ENCODE measurements around the gene CSTA.

CSTA gene

DNA sequence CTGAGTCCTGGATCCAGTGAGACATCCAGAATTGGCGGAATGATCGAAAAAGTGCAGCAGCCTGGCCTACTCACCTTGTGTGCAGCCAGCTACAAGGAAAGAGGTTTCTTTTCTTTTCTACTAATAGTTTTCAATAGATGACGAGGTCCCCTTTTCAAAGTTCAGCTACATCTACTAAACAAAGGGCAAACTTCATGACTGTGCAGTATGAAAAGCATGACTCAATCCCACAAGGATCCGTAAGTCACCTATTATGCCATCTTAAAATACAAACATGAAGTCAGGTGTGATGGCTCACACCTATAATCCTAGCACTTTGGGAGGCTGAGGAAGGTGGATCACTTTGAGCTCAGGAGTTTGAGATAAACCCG, 41.3 kb downstream of the CSTA start:
- Histone ChIP-seq H3K27ac (no peak overlapping the region), H3K9me3 (no peaks in the 10 kb centered on the region), H4K20me1 (no peaks in the 10 kb centered on the region), H3K4me1 (no peaks in the 10 kb centered on the region), H3K4me2 (no peak overlapping the region), H3K36me3 (peaks cover 94% of the 10 kb centered on the region), H3K27me3 (no peaks in the 10 kb centered on the region), H3K9ac (no peak overlapping the region), H3K4me3 (no peak overlapping the region)
- no peak for TF ChIP-seq Cebpa-rat (IDR thresholded peaks at IDR 0.05)

DNA sequence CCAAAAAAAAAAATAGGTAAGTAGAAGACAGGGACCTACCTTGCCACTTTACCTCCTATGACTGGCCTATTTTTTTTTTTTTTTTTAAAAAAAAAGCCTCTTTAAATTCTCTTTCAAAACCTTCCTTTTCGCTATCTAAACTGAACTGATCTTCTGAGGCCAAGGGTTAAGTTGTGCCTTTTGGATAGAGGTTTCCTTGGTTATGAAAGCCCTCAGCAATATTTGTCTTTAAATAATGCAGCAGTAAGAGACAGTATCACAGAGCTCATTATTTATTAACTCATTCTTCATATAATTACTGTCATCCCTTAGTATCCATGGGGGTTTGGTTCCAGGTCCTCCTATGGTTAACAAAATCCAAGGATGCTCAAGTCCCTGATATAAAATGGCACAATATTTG, 49.0 kb downstream of the CSTA start:
- no peak for TF ChIP-seq Cebpa-rat (IDR thresholded peaks at IDR 0.05)
- H3K27me3 ChIP-seq = no peaks in the 10 kb centered on the region
- no peak overlapping the region for H3K4me3 ChIP-seq
- peaks cover 78% of the 10 kb centered on the region for H3K36me3 ChIP-seq
- H3K4me1 ChIP-seq = peaks cover 2% of the 10 kb centered on the region
- H3K4me2 ChIP-seq = no peak overlapping the region
- H4K20me1 ChIP-seq = peaks cover 17% of the 10 kb centered on the region
- H3K9me3 ChIP-seq = no peaks in the 10 kb centered on the region
- H3K27ac ChIP-seq = no peak overlapping the region
- no peak overlapping the region for H3K9ac ChIP-seq

GRCh38 chr3:122377975-122378374, 52.9 kb downstream of the CSTA start:
- H3K4me1 ChIP-seq = peaks cover 36% of the 10 kb centered on the region
- no peak overlapping the region for H3K4me2 ChIP-seq
- H3K9ac ChIP-seq = no peak overlapping the region
- no peaks in the 10 kb centered on the region for H3K27me3 ChIP-seq
- TF ChIP-seq Cebpa-rat (IDR thresholded peaks at IDR 0.05) = no peak
- H3K9me3 ChIP-seq = no peaks in the 10 kb centered on the region
- H3K27ac ChIP-seq = no peak overlapping the region
- H4K20me1 ChIP-seq = peaks cover 29% of the 10 kb centered on the region
- H3K4me3 ChIP-seq = no peak overlapping the region
- peaks cover 47% of the 10 kb centered on the region for H3K36me3 ChIP-seq

GRCh38 chr3:122382888-122383666, 58.0 kb downstream of the CSTA start, which contains the start of gene MIX23:
TSS of gene MIX23 (minus strand) at chr3:122383231. CDS start at chr3:122383224, 7 bp downstream.
- peak within 1 kb of the TSS; percentile 81 for H3K27ac ChIP-seq
- H3K4me1 ChIP-seq = peaks cover 77% of the 10 kb centered on the region
- no peak for TF ChIP-seq Cebpa-rat (IDR thresholded peaks at IDR 0.05)
- H3K27me3 ChIP-seq = no peaks in the 10 kb centered on the region
- H3K4me2 ChIP-seq = peak within 1 kb of the TSS; percentile 93
- H3K9me3 ChIP-seq = no peaks in the 10 kb centered on the region
- H3K4me3 ChIP-seq = peak within 1 kb of the TSS; percentile 84
- H4K20me1 ChIP-seq = peaks cover 15% of the 10 kb centered on the region; the same call in 1 of the 2 replicates
- H3K36me3 ChIP-seq = peaks cover 21% of the 10 kb centered on the region
- peak within 1 kb of the TSS; percentile 79 for H3K9ac ChIP-seq

- Histone ChIP-seq H3K27me3 (no peaks in the 10 kb centered on the region), H3K4me1 (peaks cover 78% of the 10 kb centered on the region), H3K9me3 (no peaks in the 10 kb centered on the region), H3K4me2 (peak within 1 kb of the TSS; percentile 93), H3K4me3 (peak within 1 kb of the TSS; percentile 84), H3K9ac (peak within 1 kb of the TSS; percentile 79), H3K36me3 (peaks cover 14% of the 10 kb centered on the region; the same call in 1 of the 2 replicates), H3K27ac (peak within 1 kb of the TSS; percentile 81), H4K20me1 (peaks cover 11% of the 10 kb centered on the region; the same call in 1 of the 2 replicates)
- TF ChIP-seq Cebpa-rat (IDR thresholded peaks at IDR 0.05) = no peak
Measured at GRCh38 chr3:122383771-122384697, 59.0 kb downstream of the CSTA start, which contains the start of gene FAM162A. TSS of gene FAM162A (plus strand) at chr3:122384182. CDS start at chr3:122384266, 84 bp downstream.

- Histone ChIP-seq H3K4me1 (peaks cover 56% of the 10 kb centered on the region), H3K4me2 (no peak overlapping the region; the same call in 1 of the 2 replicates), H3K27me3 (no peaks in the 10 kb centered on the region), H3K36me3 (peaks cover 9% of the 10 kb centered on the region; the same call in 1 of the 2 replicates), H3K9me3 (no peaks in the 10 kb centered on the region), H4K20me1 (peaks cover 6% of the 10 kb centered on the region; the same call in 1 of the 2 replicates), H3K4me3 (no peak overlapping the region), H3K27ac (no peak overlapping the region), H3K9ac (no peak overlapping the region)
- no peak for TF ChIP-seq Cebpa-rat (IDR thresholded peaks at IDR 0.05)
Measured at GRCh38 chr3:122387709-122388108, 62.7 kb downstream of the CSTA start.

GRCh38 chr3:122389197-122389596, 64.1 kb downstream of the CSTA start:
- Histone ChIP-seq H3K4me3 (no peak overlapping the region), H3K9me3 (no peaks in the 10 kb centered on the region), H3K27me3 (no peaks in the 10 kb centered on the region), H3K9ac (no peak overlapping the region), H3K4me1 (peaks cover 53% of the 10 kb centered on the region), H4K20me1 (peaks cover 6% of the 10 kb centered on the region; the same call in 1 of the 2 replicates), H3K36me3 (peaks cover 18% of the 10 kb centered on the region; the same call in 1 of the 2 replicates), H3K4me2 (no peak overlapping the region), H3K27ac (no peak overlapping the region)
- TF ChIP-seq Cebpa-rat (IDR thresholded peaks at IDR 0.05) = no peak

DNA sequence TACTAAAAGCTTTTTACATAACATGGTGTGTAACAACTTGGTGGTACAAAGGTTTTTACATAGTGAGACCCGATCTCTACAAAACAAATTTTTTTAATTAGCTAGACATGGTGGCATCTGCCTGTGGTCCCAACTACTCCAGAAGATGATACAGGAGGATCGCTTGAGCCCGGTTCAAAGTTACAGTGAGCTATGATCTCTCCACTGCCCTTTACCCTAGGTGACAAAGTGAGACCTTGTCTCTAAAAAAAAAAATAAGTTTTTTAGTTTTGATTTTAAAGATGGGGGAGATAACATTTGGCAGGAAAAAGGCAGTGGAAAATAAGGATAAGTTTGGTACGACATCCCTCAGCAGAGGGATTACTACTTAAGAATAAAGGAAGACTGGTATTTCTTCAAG, 64.8 kb downstream of the CSTA start:
- Histone ChIP-seq H3K4me1 (peaks cover 55% of the 10 kb centered on the region), H3K36me3 (peaks cover 19% of the 10 kb centered on the region; the same call in 1 of the 2 replicates), H3K27ac (no peak overlapping the region), H3K9me3 (no peaks in the 10 kb centered on the region), H3K27me3 (no peaks in the 10 kb centered on the region), H3K9ac (no peak overlapping the region), H3K4me3 (no peak overlapping the region), H4K20me1 (peaks cover 6% of the 10 kb centered on the region; the same call in 1 of the 2 replicates), H3K4me2 (peak overlapping the region; percentile 35; the same call in 1 of the 2 replicates)
- no peak for TF ChIP-seq Cebpa-rat (IDR thresholded peaks at IDR 0.05)

DNA sequence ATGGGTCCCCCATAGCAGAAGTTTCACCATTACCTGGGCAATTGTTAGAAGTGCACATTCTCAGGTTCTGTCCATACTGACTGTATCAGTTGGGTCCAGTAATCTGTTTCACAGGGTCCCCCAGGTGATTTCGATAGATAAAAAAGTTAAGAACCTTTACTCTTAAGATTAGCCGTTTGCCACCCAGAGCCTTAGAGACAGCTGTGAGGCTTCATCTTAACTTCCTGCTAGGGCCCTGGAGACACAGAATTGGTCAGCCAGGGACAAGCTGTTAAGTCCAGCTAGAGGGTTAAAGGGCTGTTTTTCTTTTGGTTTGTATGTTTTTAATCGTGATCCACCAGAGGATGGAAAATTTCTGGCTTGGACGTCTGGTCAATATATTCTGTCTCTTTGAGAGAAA, 65.6 kb downstream of the CSTA start:
- Histone ChIP-seq H3K9me3 (no peaks in the 10 kb centered on the region), H3K4me1 (peaks cover 47% of the 10 kb centered on the region), H3K4me2 (peak overlapping the region; percentile 35; the same call in 1 of the 2 replicates), H3K4me3 (no peak overlapping the region), H3K9ac (0 out of 2 replicates have a peak overlapping the region, but pooled peaks have one; percentile 28), H4K20me1 (peaks cover 6% of the 10 kb centered on the region; the same call in 1 of the 2 replicates), H3K27ac (peak overlapping the region; percentile 14; the same call in 1 of the 2 replicates), H3K36me3 (peaks cover 19% of the 10 kb centered on the region; the same call in 1 of the 2 replicates), H3K27me3 (no peaks in the 10 kb centered on the region)
- TF ChIP-seq Cebpa-rat (IDR thresholded peaks at IDR 0.05) = no peak
